ENCODE measurements around the gene FILIP1L. TPM values are rescaled to one million over a fixed set of nuclear protein-coding genes. Genes with fewer than 3 reads are reported as not detected.
A peak's percentile ranks its signal among the peaks of the same experiment; 100 is the strongest.

The FILIP1L gene
- total RNA-seq, 2 donors from 2014 or later, result 270 to 279 TPM

- H3K4me3 ChIP-seq, result no peak overlapping the region
- no peaks in the 10 kb centered on the region for H3K9me3 ChIP-seq
- ATAC-seq (ENCODE audit: insufficient number of reproducible peaks, low FRiP score, low read depth), result no peak
- peaks cover 4% of the 10 kb centered on the region for H3K36me3 ChIP-seq
- H3K27ac ChIP-seq, result no peak overlapping the region
- DNase-seq (ENCODE audit: low spot score), result no peak
- no peak for TF ChIP-seq CTCF (IDR thresholded peaks at IDR 0.05)
- no peaks in the 10 kb centered on the region for H3K27me3 ChIP-seq (replicated peaks; ENCODE audit: insufficient read depth)
- peaks cover 7 to 19% of the 10 kb centered on the region in 2 donors for H3K4me1 ChIP-seq (ENCODE audit: control insufficient read depth in 1 of 2, low read depth in 2 of 2)
Measured at GRCh38 chr3:99823723-99824711, 290.3 kb downstream of the FILIP1L start.

GRCh38 chr3:99818818-99819217, 295.5 kb downstream of the FILIP1L start:
- ATAC-seq (ENCODE audit: insufficient number of reproducible peaks, low FRiP score, low read depth), result no peak
- H3K36me3 ChIP-seq, result no peaks in the 10 kb centered on the region
- H3K4me1 ChIP-seq (ENCODE audit: control insufficient read depth in 1 of 2, low read depth in 2 of 2), result peaks cover 15 to 31% of the 10 kb centered on the region in 2 donors
- H3K27me3 ChIP-seq (replicated peaks; ENCODE audit: insufficient read depth), result no peaks in the 10 kb centered on the region
- DNase-seq (ENCODE audit: low spot score), result no peak
- H3K4me3 ChIP-seq, result peak overlapping the region; percentile 81
- H3K27ac ChIP-seq, result no peak overlapping the region
- no peak for TF ChIP-seq CTCF (IDR thresholded peaks at IDR 0.05)
- no peaks in the 10 kb centered on the region for H3K9me3 ChIP-seq

GRCh38 chr3:99817437-99818240, 296.7 kb downstream of the FILIP1L start, which contains the start of gene CMSS1:
CMSS1 (plus strand) TSS chr3:99817862.
- peak; percentile 41 for TF ChIP-seq CTCF (IDR thresholded peaks at IDR 0.05)
- DNase-seq (ENCODE audit: low spot score) (peak; percentile 67), ATAC-seq (ENCODE audit: insufficient number of reproducible peaks, low FRiP score, low read depth) (peak; percentile 92)
- Histone ChIP-seq H3K4me1 (ENCODE audit: control insufficient read depth in 1 of 2, low read depth in 2 of 2) (peaks cover 15 to 31% of the 10 kb centered on the region in 2 donors), H3K27ac (peak within 1 kb of the TSS; percentile 81 to 85), H3K9me3 (no peaks in the 10 kb centered on the region), H3K27me3 (replicated peaks; ENCODE audit: insufficient read depth) (no peaks in the 10 kb centered on the region), H3K36me3 (no peaks in the 10 kb centered on the region), H3K4me3 (peak within 1 kb of the TSS; percentile 81)

- DNase-seq (ENCODE audit: low spot score) (no peak), ATAC-seq (ENCODE audit: insufficient number of reproducible peaks, low FRiP score, low read depth) (no peak)
- Histone ChIP-seq H3K36me3 (no peaks in the 10 kb centered on the region), H3K9me3 (no peaks in the 10 kb centered on the region), H3K4me3 (peak overlapping the region; percentile 81), H3K27me3 (replicated peaks; ENCODE audit: insufficient read depth) (no peaks in the 10 kb centered on the region), H3K4me1 (ENCODE audit: control insufficient read depth in 1 of 2, low read depth in 2 of 2) (peaks cover 15 to 31% of the 10 kb centered on the region in 2 donors), H3K27ac (peak overlapping the region; percentile 81 to 85)
- no peak for TF ChIP-seq CTCF (IDR thresholded peaks at IDR 0.05)
Measured at GRCh38 chr3:99817047-99817436, 297.3 kb downstream of the FILIP1L start.

- no peak for ATAC-seq (ENCODE audit: insufficient number of reproducible peaks, low FRiP score, low read depth)
- DNase-seq (ENCODE audit: low spot score), result no peak
- H3K36me3 ChIP-seq, result no peaks in the 10 kb centered on the region
- no peak overlapping the region for H3K27ac ChIP-seq
- no peak overlapping the region for H3K4me3 ChIP-seq
- no peak for TF ChIP-seq CTCF (IDR thresholded peaks at IDR 0.05)
- peaks cover 0 to 5% of the 10 kb centered on the region in 2 donors for H3K4me1 ChIP-seq (ENCODE audit: control insufficient read depth in 1 of 2, low read depth in 2 of 2)
- no peaks in the 10 kb centered on the region for H3K27me3 ChIP-seq (replicated peaks; ENCODE audit: insufficient read depth)
- H3K9me3 ChIP-seq, result peaks cover under 1% of the 10 kb centered on the region
Measured at GRCh38 chr3:99810403-99810802, 303.9 kb downstream of the FILIP1L start.
